UCSD-AML1 (cell line): ENCODE data around the gene SMAD9.
"Not testable (repeated sequence)": the region's sequence is repeated elsewhere in the genome, so short reads cannot be mapped to it uniquely, and the experiment has no call there.

Experiments used
- DNase-seq: peaks from one replicate; lab custom pipeline; 2025; ENCODE audit not compliant: unreplicated experiment; lab: John Stamatoyannopoulos, UW

SMAD9 gene

DNA sequence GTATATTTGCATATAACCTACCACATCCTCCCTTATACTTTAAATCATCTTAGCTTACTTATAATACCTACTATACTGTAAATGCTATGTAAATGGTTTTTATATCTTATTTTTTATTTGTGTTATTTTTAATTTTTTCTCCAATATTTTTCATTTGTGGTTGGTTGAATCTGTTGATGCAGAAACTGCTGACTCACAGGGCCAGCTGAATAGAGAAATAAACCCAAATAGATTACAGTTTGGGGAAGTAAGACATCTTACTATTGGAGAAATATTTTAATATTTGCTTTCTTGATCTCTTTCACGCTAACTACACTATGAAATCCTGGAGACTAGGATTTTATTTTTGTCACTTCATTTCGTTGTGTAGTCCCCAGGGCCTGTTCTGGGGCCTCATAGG is 7.1 kb downstream of the SMAD9 start:
- DNase-seq, result no peak

DNA sequence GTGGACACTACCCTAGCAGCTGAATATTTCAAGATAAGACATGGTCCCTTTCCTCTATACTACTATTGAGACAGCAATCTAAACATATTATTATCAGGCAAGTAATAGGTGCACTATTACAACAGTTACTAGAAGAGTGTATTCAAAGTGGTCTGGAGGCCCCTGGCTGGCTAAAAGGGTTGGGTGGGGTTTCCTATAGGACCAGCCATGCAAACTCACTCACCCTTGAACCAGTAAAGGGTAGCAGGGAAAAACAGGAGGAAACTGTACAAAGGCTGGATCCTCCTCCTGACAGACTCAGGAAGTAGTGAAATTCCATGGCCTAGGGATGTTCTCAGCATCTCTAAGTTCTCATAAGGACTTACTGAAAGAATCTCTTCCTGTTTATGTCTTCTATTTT is 7.7 kb downstream of the SMAD9 start:
- DNase-seq, result no peak

DNA sequence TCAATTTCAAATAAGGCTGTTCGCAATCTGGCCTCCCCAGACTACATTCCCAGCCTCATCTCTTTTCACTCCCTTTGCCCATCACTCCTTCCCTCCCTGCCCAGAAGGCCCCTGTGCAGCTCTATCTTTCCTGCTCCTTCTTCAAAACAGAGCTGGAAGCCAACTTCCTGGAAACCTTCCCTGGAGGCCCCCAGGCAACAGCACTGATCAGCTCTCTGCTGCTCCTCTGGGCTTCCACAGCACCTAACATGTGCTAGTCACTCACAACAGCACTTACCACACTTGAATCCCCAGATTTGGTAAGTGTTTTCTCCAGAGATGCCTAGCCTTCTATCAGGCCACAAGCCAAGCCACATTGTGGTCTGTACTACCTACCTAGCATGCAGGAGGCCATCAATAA is 9.5 kb downstream of the SMAD9 start:
- no peak for DNase-seq

DNA sequence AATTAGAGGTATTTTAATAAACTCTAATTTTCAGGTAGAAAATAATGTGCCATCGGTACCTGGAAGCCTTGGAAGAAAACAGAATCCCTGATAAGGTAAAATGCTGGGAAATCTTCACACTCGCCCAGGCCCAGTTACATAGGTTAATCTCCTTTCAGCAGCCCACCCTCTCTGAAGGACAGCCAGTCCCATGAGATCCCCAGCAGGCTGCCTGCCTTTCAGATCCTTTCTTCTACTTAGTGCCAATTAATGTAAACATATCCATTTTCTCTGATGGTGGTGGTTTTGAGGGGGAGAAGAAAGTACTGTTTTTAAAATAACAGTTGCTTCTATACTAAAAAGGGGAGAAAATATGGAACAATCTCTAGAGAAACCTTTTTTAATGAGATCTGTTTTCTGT is 12.2 kb downstream of the SMAD9 start:
- no peak for DNase-seq

DNA sequence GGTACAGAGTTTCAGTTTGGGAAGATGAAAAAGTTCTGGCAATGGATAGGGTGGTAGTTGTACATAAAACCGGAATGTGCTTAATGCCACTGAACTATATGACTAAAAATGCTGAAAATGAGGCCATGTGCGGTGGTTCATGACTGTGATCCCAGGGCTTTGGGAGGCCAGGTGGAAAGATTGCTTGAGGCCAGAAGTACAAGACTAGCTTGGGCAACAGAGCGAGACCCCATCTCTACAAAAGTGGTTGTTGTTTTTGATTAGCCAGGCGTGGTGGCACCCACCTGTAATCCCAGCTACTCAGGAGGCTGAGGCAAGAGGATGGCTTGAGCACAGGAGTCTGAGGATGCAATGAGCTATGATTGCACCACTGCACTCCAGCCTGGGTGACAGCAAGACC is 12.8 kb downstream of the SMAD9 start:
- no peak for DNase-seq

DNA sequence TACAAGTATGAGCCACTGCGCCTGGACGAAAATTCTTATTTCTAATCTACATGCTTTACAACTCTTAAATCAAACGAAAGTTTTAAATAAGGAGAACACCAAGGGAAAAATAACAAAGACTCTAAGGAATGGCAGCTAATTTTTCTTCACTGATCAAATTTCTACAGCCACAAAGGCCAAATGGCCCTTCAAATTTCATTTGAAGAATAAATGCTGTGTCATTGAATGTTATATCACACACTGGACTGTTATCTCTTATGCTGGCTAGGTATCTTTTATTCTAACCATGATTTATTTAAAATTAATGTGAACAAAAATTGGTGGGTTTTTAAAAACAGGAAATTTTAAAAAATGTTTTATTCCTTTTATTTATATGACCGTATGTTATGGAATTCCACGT is 14.1 kb downstream of the SMAD9 start:
- no peak for DNase-seq

DNA sequence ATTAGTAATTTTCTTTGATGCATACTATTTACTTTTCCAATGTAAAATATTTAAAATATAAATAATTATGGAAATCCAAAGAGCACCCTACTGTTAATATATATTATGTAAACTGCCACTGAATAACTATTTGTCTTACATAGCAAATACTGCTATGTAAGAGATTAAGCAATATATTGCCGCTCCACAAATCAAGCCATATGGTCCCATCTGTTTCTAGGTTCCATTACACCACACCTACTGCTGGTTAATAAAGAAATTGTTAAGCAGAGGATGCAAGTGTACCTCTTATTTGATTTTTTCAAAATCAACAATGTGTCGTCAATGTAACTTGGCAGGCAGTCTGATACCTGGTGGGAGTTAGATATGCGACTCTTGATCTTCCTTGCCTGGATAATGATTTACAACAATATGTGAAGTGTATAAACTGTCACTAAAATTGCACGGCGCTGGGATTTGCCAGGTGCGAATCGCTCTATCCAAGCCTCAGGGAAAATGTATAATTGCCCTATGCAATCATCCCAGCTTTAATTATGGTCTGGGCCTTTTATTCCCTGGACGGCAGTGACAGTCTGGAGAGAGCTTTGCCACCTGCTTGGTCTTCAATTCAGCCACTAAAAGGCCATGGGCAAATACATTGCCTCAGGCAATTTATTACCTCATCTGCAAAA is 16.0 kb downstream of the SMAD9 start:
- DNase-seq, result no peak

DNA sequence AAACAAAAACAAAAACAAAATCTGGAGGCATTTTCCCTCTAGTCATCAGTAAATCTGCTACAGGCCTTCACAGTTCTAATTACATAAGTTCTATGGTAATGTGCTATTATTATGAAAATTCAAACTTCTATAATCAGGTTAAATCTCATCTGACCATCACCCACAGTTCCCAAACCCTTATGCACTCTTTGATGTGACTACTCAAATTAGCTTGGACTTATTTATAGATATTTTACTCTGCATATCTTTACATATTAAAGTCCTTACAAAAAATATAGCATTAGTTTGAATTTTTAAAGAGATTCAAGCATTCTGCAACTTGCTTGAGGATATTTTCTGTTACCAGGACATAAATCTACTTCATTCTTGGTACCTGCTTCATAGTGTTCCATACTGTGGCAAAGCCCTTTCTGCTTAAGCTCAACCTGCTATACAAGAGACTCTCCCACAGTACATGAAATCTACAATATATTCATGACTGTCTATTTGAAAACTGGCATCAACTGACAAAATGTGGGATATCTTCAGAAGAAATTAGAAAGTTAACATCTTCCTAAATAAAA is 22.9 kb downstream of the SMAD9 start:
- no peak for DNase-seq

DNA sequence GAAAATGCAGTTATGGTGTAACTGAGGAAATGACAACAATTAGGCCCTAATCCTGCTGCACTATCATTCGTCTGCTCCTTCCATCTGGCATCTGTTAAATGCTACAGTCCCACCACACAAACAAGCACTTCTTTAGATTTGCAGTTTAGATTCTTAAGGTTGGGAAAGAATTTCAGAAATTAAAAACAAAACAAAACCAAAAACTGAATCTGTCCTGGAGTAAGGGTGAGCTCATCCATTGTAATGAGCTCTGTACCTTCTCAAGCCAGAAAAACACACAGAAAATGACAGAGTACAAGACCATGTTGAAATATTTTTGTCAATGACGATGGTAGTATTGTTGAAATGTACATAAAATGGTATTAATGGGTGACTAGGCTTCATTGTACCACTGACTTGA is 28.3 kb downstream of the SMAD9 start:
- no peak for DNase-seq

DNA sequence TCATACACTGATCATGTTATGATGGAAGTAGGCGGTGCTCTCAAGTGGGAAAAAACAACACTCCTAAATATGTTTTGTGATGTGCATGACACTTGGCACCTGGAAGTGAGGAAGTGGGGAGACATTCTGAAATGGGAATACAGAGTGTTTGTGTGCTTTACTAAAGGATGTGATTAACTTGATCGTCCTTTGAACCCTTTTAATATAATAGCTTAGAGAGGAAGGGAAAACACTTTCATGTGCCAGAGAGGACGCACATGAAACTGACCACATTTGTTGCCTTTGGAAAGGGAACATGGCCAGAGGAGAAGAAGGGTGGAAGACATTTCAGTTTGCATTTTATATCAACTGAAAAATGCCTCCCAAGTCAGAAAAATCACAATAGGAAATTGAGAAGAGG is 31.4 kb downstream of the SMAD9 start:
- DNase-seq, result no peak

DNA sequence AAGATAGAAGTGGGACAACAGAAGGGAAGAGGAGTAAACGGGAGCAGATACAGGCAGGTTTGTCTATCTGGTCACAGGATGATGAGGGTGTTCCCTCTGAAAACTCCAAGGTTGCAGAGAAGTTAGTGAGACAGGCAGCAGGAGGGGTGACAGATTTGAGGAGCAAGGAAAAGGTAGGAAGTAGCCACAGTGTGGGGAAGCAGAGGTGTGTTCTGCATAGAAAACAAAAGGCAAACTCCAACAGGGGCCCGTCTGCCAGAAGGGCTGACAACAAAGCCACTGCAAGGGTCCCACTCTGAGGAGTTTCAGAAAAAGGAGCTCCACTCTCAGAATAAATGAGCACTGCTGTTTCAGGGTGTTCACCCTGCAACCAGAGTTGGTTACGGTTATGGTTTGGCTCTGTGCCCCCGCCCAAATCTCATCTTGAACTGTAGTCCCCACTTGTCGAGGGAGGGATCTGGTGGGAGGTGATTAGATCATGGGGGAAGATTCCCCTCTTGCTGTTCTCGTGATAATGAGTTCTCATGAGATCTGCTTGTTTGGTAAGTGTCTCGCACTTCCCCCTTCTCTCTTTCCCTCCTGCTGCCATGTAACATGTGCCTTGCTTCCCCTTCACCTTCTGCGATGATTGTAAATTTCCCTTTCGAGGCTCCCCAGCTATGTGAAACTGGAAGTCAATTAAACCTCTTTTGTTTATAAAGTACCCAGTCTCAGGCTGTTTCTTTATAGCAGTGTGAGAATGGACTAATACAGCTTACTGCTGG is 32.1 kb downstream of the SMAD9 start:
- no peak for DNase-seq

DNA sequence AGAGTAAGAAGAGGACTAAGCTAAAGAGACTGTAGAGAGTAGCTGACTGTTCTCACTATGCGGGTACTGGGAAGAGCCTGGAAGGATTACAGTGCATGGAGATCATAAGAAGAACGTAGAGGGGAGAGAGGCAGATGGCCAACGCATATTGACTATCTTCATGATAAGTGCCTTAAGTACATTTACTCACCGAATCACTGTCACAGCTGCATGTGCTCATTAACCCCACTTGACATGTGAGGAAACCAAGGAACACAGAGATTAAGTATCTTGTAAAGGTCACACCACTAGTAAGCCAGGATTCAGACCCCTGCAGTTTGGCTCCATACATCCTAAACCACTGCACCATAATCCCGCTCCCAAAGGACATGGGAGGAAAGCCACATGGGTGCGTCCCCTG is 34.1 kb downstream of the SMAD9 start:
- no peak for DNase-seq

DNA sequence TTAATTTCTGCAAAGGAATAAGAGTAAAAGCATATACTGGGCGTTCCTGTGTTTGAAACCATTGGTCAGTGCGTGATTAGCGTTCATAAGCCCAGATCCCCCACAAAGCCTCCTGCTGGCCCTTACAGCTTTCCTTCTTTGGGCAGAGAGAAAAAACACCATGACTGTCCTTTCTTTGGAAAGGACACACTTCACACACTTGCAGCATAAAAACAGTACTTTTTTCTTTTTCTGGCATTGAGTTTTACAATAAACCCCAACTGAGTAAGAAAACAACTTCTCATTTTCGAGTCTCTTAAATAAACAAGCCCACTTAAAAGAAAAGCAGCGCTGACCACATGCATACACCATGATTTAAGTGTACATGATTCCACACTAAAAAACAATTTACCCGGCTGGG is 35.8 kb downstream of the SMAD9 start:
- no peak for DNase-seq

DNA sequence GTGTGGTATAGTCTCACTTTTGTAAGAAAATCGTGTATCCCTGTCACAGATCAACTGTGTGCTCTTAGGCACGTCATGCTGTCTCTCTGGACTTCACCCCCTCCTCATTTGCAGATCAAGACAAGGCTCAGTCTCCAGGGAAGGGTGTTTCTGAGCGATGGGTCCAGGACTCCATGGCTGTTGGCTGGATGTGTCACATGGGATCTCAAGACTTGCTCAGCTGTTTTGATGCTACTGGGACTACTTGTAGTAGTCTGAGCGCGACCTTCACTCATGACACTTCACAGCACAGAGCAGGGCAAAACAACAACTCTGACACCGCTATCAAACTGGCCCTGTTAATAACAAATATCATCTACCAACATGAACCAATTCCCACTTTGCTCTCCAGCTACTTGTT is 36.2 kb downstream of the SMAD9 start:
- DNase-seq, result no peak

DNA sequence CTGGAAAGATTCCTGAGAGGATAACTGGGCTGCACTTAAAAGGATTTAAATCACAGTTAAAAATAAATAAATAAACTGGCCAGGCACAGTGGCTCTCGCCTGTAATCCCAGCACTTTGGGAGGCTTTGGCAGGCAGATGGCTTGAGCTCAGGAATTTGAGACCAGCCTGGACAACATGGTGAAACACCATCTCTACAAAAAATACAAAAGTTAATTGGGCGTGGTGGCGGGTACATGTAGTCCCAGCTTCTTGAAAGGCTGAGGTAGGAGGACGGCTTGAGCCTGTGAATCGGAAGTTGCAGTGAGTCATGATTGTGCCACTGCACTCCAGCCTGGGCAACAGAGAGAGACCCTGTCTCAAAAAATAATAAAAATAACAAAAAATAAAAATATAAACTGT is 36.6 kb downstream of the SMAD9 start:
- DNase-seq, result not testable (repeated sequence)

DNA sequence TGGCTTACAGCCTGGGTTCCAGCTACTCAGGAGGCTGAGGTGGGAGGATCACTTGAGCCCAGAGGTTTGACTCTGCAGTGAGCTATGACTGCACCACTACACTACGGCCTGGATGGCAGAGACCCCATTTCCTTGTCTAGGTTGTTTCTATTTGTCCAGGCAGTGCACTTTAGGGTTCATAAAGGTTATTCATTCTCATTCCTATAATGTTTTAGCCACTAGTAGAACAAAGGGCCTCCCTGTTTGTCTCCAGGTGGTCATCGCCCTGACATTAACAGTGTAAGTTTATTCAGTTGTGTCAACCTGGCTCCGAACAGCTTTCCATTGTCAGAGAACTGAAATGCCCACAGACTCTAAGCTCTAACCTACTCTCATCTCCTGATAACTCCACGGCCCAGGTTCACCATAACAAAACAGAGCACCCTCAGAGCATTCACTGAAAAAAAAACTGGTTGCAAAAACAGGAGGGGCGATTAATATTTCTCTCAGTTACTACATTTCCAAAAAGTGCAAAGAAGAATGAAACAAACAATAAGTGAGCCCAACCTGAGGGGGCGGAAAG is 37.1 kb downstream of the SMAD9 start:
- DNase-seq, result no peak

DNA sequence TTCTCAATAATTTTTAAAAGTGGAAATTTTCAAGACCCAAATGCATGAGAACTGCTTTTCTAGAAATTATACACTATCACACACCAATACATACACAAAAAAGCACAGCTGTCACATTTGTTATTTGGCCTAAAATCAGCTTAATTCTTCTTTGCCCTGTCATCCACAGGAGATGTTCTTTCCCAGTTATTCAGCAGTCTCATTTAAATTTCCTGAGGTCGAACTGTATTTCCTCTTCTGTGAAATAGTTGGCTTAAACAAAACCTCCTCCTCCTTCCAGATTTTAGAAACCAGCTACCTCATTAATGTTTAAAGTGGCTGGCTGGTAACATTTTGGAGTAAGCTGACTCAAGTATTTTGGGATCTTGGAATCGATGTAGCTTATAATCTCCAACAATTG is 39.1 kb downstream of the SMAD9 start:
- no peak for DNase-seq

DNA sequence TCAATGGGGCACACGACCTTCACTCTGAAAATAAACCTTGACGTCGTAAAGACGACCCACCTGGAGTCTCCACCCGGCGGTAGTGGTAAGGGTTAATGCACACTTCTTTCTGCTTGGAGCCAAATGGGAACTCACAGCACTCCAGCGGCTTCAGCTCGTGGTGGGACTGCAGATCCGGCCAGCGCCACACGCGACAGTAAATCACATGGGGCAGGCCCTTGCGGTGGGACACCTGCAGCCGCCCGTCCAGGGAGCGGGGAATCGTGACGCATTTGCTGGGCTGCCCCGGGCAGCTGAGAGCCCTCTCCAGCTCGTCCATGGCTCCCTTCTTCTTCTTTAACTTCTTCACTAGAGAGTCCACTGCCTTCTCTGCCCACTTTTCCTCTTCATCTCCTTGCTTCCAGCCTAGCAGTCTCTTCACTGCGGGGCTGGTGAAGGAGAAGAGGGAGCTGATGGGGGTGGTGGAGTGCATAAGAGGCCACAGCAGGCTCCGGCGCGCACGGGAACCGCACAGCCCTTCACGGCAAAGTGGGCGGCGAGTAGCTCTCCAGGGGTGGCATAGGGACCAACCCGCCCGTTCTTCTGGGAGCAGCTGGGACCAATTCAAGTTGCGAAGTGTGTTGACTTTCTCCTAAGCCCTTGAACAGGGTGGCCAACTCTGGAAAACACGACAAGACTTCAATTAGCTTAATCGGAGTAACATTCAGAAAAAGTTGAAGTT is 40.7 kb downstream of the SMAD9 start:
- no peak for DNase-seq

DNA sequence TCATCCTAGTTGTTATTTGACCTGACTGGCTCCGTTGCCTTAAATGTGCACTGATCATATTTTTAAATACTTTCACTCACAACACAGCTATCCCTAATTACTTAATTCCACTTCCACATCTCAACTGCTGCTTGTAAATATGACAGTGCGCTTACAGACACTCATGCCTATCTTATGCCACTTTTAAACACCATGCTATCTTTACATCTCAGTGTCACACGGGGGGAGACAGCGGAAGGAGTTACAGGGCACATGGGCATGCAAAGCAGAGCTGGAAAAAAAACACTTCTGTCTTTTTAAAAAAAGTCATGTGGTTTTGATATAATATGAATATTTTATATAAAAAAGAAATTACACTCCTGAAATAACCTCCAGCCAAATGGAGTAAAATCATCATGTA is 44.1 kb downstream of the SMAD9 start:
- DNase-seq, result no peak

DNA sequence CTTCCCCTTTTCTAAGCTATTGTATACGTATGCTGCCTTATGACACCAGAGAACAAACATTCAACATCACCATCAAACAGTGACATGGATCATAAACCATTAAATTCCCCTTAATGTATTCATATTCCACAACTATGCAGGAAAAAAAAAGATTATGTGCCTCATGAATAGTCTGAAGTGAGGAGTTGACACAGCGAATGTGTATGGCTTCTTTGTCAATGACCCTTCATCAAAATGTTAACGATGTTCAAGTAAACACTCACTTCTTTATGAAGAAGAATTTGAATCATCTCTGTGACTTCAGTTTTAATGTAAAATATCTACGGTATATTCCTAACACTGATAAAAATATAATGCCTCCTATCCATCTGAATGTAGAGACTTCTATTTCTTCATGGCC is 44.6 kb downstream of the SMAD9 start:
- DNase-seq, result no peak

DNA sequence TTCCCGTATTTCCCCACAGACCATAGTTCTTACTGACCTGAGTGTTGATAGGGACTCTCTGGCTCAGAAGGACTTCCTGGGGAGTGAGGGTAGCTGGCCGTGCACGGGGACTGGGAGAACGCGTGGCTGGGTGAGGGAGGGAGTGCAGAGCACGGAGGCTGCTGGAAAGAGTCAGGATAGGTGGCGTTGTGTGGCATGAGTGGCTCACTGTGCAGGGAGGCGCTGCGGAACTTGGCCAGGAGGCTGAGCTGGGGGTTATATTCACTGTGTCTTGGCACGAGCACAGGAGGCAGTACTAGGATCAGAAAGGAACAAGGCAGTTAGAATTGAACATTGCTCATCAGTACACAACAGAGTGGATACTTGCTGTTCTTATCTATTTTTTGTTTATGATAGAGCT is 47.4 kb downstream of the SMAD9 start:
- no peak for DNase-seq
